Stimulated activated CD8-positive, alpha-beta memory T cell treated with anti-CD3 and anti-CD28 coated beads, Interleukin-15, amount 100 ng/mL, for 1 hour (primary cell): ENCODE results near the gene KCTD1.

Experiments used
- DNase-seq: peaks from one replicate; pipeline ENCODE4 v3.0.0-alpha.2; 2020; ENCODE audit warnings: low read depth

KCTD1 gene

GRCh38 chr18:26524002-26524401 is 24.4 kb downstream of the KCTD1 start:
- DNase-seq, result no peak

GRCh38 chr18:26521617-26522016 is 26.7 kb downstream of the KCTD1 start:
- no peak for DNase-seq

GRCh38 chr18:26520974-26521373 is 27.4 kb downstream of the KCTD1 start:
- DNase-seq, result no peak

- no peak for DNase-seq
Measured at GRCh38 chr18:26519114-26519513, 29.2 kb downstream of the KCTD1 start.

- DNase-seq, result no peak
Measured at GRCh38 chr18:26516964-26517363, 31.4 kb downstream of the KCTD1 start.

- DNase-seq, result no peak
Measured at GRCh38 chr18:26515643-26516487, 32.5 kb downstream of the KCTD1 start.

- DNase-seq, result no peak
Measured at GRCh38 chr18:26511339-26512071, 36.8 kb downstream of the KCTD1 start.

GRCh38 chr18:26510337-26510736 is 38.0 kb downstream of the KCTD1 start:
- DNase-seq, result no peak

GRCh38 chr18:26506012-26506411 is 42.3 kb downstream of the KCTD1 start:
- DNase-seq, result no peak

- no peak for DNase-seq
Measured at GRCh38 chr18:26504831-26505230, 43.5 kb downstream of the KCTD1 start.

GRCh38 chr18:26503382-26503781 is 45.0 kb downstream of the KCTD1 start:
- DNase-seq, result no peak

- no peak for DNase-seq
Measured at GRCh38 chr18:26502823-26503222, 45.5 kb downstream of the KCTD1 start.

- no peak for DNase-seq
Measured at GRCh38 chr18:26497866-26498265, 50.5 kb downstream of the KCTD1 start.

- no peak for DNase-seq
Measured at GRCh38 chr18:26496528-26496927, 51.8 kb downstream of the KCTD1 start.

- no peak for DNase-seq
Measured at GRCh38 chr18:26495287-26495686, 53.1 kb downstream of the KCTD1 start.

- no peak for DNase-seq
Measured at GRCh38 chr18:26493021-26493420, 55.3 kb downstream of the KCTD1 start.

GRCh38 chr18:26491194-26491816 is 57.0 kb downstream of the KCTD1 start:
- DNase-seq, result no peak

GRCh38 chr18:26489881-26490280 is 58.5 kb downstream of the KCTD1 start:
- no peak for DNase-seq

GRCh38 chr18:26489191-26489590 is 59.2 kb downstream of the KCTD1 start:
- DNase-seq, result no peak

- DNase-seq, result no peak
Measured at GRCh38 chr18:26488417-26489009, 59.8 kb downstream of the KCTD1 start.

GRCh38 chr18:26487437-26487836 is 60.9 kb downstream of the KCTD1 start:
- DNase-seq, result no peak

- DNase-seq, result no peak
Measured at GRCh38 chr18:26483633-26484032, 64.7 kb downstream of the KCTD1 start.

GRCh38 chr18:26482569-26482968 is 65.8 kb downstream of the KCTD1 start:
- no peak for DNase-seq
